DOHH2 (cell line): ENCODE data around the gene SESTD1.

Experiments used
- H3F3A ChIP-seq: fragments of 200-600 bp; sonication (generic), shearing (Covaris generic); 2 replicates; pipeline ENCODE4 v1.6.0; 2016; ENCODE audit warnings: antibody characterized with exemption, mild to moderate bottlenecking; ENCODE audit not compliant: control insufficient read depth, insufficient read depth
- H3K27ac ChIP-seq: fragments of 200-600 bp; sonication (generic); 2 replicates; pipeline ENCODE4 v1.5.1; 2014; ENCODE audit warnings: low read depth, mild to moderate bottlenecking, low read length, moderate library complexity
- H3K27me3 ChIP-seq: fragments of 200-600 bp; sonication (generic); 2 replicates; pipeline ENCODE4 v1.6.1; 2014; ENCODE audit warnings: mild to moderate bottlenecking, low read length, mixed read lengths; ENCODE audit not compliant: control insufficient read depth
- H3K36me3 ChIP-seq: fragments of 200-600 bp; sonication (generic); 2 replicates; pipeline ENCODE4 v1.6.1; 2014; ENCODE audit warnings: mild to moderate bottlenecking, low read length, moderate library complexity, mixed read lengths; ENCODE audit not compliant: control insufficient read depth
- H3K4me1 ChIP-seq: fragments of 200-600 bp; sonication (generic); 2 replicates; pipeline ENCODE4 v1.6.1; 2014; ENCODE audit warnings: mild to moderate bottlenecking, low read length, mixed read lengths; ENCODE audit not compliant: control insufficient read depth
- H3K4me2 ChIP-seq: fragments of 200-600 bp; sonication (generic); 2 replicates; pipeline ENCODE4 v1.6.0; 2014; ENCODE audit warnings: mild to moderate bottlenecking, low read length, moderate library complexity
- H3K4me3 ChIP-seq: fragments of 200-600 bp; sonication (generic); 2 replicates; pipeline ENCODE4 v1.5.1; 2014; ENCODE audit warnings: mild to moderate bottlenecking, low read length, mixed read lengths
- H3K79me2 ChIP-seq: fragments of 200-600 bp; sonication (generic); 2 replicates; pipeline ENCODE4 v1.6.1; 2014; ENCODE audit warnings: mild to moderate bottlenecking, low read length, mixed read lengths; ENCODE audit not compliant: control insufficient read depth
- H3K9me2 ChIP-seq: fragments of 200-600 bp; sonication (generic); replicated peaks from 2 replicates; pipeline ENCODE4 v1.6.1; 2014; ENCODE audit warnings: mild to moderate bottlenecking, low read length, mixed read lengths; ENCODE audit not compliant: control insufficient read depth
- H3K9me3 ChIP-seq: fragments of 200-600 bp; sonication (generic); 2 replicates; pipeline ENCODE4 v1.6.1; 2014; ENCODE audit warnings: antibody characterized with exemption, low read length, mixed read lengths; ENCODE audit not compliant: control insufficient read depth, insufficient read depth
- H4K20me1 ChIP-seq: fragments of 200-600 bp; sonication (generic); 2 replicates; pipeline ENCODE4 v1.6.0; 2014; ENCODE audit warnings: low read depth, mild to moderate bottlenecking, antibody characterized with exemption, low read length, moderate library complexity; ENCODE audit not compliant: control insufficient read depth, insufficient read depth
- EZH2phosphoT487 ChIP-seq: fragments of 200-600 bp; sonication (generic); IDR thresholded peaks from 2 replicates; pipeline ENCODE4 v1.6.1; 2017; ENCODE audit warnings: borderline replicate concordance, mild to moderate bottlenecking, antibody characterized with exemption, low read length, moderate library complexity, mixed read lengths
- TF ChIP-seq, protein P1 (sequence below): fragments of 200-600 bp; sonication (generic); IDR thresholded peaks from one replicate; pipeline ENCODE4 v1.5.1; 2014; ENCODE audit warnings: antibody characterized with exemption, mild to moderate bottlenecking, low read depth, low read length; ENCODE audit not compliant: poor library complexity, severe bottlenecking

The SESTD1 gene

DNA sequence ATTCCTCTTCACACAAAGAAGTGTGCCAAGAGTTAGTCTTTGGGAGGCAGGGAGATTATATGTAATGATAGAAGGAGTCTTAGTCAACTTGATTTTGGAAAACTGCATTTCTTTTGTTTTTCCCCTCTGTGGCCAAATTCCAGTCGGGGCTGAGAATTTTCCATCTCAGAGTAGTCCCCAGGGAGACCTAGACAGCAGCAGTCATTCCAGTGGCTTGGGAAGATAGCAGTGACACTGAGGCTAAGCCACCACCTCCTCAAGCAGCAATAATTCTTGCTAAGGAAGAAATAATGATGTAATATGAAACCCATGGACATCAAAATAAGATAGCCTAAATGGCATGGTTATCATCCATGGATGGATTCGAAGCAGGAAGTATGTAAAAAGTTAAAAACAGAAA, 193.7 kb downstream of the SESTD1 start:
- TF ChIP-seq, protein P1, sequence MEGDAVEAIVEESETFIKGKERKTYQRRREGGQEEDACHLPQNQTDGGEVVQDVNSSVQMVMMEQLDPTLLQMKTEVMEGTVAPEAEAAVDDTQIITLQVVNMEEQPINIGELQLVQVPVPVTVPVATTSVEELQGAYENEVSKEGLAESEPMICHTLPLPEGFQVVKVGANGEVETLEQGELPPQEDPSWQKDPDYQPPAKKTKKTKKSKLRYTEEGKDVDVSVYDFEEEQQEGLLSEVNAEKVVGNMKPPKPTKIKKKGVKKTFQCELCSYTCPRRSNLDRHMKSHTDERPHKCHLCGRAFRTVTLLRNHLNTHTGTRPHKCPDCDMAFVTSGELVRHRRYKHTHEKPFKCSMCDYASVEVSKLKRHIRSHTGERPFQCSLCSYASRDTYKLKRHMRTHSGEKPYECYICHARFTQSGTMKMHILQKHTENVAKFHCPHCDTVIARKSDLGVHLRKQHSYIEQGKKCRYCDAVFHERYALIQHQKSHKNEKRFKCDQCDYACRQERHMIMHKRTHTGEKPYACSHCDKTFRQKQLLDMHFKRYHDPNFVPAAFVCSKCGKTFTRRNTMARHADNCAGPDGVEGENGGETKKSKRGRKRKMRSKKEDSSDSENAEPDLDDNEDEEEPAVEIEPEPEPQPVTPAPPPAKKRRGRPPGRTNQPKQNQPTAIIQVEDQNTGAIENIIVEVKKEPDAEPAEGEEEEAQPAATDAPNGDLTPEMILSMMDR = no peak
- TF ChIP-seq EZH2phosphoT487 = no peak
- no peaks in the 10 kb centered on the region for H4K20me1 ChIP-seq
- no peaks in the 10 kb centered on the region for H3F3A ChIP-seq

DNA sequence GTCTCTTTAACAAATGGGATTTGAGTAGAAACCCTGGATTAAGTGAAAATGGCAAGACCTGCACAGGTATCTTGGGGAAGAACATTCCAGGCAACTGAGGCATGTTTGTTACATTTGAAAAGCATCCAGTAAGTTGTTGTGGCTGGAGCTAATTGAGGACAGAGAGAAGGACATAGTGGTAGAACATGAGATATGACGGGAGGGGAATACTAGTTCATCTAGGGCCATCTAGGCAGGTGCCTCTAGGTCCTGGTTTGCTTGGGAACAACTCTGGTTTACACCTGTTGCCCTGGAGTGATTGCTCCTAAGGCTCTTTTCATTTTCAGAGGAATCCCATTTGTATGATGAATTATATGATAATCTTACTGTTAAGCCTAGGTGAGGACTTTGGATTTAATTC, 194.9 kb downstream of the SESTD1 start:
- Histone ChIP-seq H3K4me2 (no peak overlapping the region), H3K36me3 (no peaks in the 10 kb centered on the region), H3K79me2 (no peaks in the 10 kb centered on the region), H3K9me2 (no peaks in the 10 kb centered on the region), H3K9me3 (peaks cover 3% of the 10 kb centered on the region; the same call in 1 of the 2 replicates), H3K27ac (no peak overlapping the region), H3K27me3 (no peaks in the 10 kb centered on the region), H4K20me1 (no peaks in the 10 kb centered on the region), H3K4me1 (no peaks in the 10 kb centered on the region), H3K4me3 (no peak overlapping the region), H3F3A (no peaks in the 10 kb centered on the region)
- TF ChIP-seq, protein P1 = no peak

More for the DNA sequence above, 193.7 kb downstream of the SESTD1 start:
- Histone ChIP-seq H3K4me3 (no peak overlapping the region), H3K27me3 (no peaks in the 10 kb centered on the region), H3K9me2 (no peaks in the 10 kb centered on the region), H3K4me1 (no peaks in the 10 kb centered on the region), H3K27ac (no peak overlapping the region), H3K9me3 (peaks cover 3% of the 10 kb centered on the region; the same call in 1 of the 2 replicates), H3K36me3 (no peaks in the 10 kb centered on the region), H3K79me2 (no peaks in the 10 kb centered on the region), H3K4me2 (no peak overlapping the region)

DNA sequence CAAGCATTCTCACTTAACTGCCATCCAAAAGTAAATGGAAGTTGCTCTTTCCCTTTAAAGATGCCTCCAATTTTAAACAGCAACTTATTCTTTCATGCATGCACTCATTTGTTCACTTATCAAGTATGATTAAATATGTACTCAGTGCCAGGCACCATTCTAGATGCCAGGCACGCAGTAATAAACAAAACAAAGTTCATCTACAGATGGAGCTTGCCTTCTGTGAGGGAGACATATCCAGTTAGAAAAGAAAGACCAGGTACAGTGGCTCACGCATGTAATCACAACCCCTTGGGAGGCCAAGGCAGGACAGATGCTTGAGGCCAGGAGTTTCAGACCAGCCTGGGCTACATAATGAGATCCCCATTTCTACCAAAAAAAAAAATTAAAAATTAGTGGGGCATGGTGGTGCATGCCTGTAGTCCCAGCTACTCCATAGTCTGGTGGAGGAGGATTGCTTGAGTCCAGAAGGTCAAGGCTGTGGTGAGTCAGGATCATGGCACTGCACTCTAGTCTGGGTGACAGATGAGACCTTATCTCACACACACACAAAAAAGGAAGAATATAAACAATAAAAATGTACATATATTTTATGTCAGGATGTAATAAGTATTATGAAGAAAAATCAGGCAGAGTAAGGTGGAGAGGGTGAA, 195.5 kb downstream of the SESTD1 start:
- no peak overlapping the region for H3K4me3 ChIP-seq
- TF ChIP-seq, protein P1 = no peak
- no peak for TF ChIP-seq EZH2phosphoT487
- H3K36me3 ChIP-seq = no peaks in the 10 kb centered on the region
- no peaks in the 10 kb centered on the region for H3K79me2 ChIP-seq
- no peaks in the 10 kb centered on the region for H3K9me2 ChIP-seq
- H3K4me2 ChIP-seq = no peak overlapping the region
- H3K4me1 ChIP-seq = no peaks in the 10 kb centered on the region
- no peak overlapping the region for H3K27ac ChIP-seq
- peaks cover 3% of the 10 kb centered on the region; the same call in 1 of the 2 replicates for H3K9me3 ChIP-seq
- no peaks in the 10 kb centered on the region for H3F3A ChIP-seq
- no peaks in the 10 kb centered on the region for H4K20me1 ChIP-seq
- H3K27me3 ChIP-seq = no peaks in the 10 kb centered on the region
